Mammary epithelial cell (primary cell): ENCODE results near the gene TRIM17.

Source experiments
- EZH2 ChIP-seq: IDR thresholded peaks from 2 replicates; pipeline ENCODE4 v1.6.1; 2012; ENCODE audit warnings: low read length, inconsistent platforms, borderline replicate concordance
- TF ChIP-seq, protein P1 (sequence below), 2 donors: IDR thresholded peaks in 1 of 2; conservative IDR thresholded peaks in 1 of 2; 2 replicates each; pipeline ENCODE4 v1.5.1; 2011 to 2012; ENCODE audit warnings: inconsistent platforms in 2 of 2, low read length in 2 of 2, mild to moderate bottlenecking in 2 of 2, control low read depth in 1 of 2, low read depth in 1 of 2; ENCODE audit not compliant: insufficient read depth in 1 of 2; ENCODE audit errors: extremely low read depth in 1 of 2

DNA sequence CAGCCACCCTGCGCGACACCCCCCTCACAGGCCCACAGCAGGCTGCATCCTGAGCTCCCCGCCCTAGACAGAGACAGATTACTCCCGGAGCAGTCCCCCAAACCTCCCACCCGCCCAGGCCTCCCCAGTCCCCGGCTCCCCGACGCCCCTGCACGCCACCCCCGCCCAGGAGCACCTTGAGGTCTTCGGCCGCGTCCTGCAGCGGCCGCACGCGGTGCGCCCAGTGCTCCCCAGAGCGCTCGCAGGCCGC, 10.8 kb downstream of the TRIM17 start:
- TF ChIP-seq, protein P1, sequence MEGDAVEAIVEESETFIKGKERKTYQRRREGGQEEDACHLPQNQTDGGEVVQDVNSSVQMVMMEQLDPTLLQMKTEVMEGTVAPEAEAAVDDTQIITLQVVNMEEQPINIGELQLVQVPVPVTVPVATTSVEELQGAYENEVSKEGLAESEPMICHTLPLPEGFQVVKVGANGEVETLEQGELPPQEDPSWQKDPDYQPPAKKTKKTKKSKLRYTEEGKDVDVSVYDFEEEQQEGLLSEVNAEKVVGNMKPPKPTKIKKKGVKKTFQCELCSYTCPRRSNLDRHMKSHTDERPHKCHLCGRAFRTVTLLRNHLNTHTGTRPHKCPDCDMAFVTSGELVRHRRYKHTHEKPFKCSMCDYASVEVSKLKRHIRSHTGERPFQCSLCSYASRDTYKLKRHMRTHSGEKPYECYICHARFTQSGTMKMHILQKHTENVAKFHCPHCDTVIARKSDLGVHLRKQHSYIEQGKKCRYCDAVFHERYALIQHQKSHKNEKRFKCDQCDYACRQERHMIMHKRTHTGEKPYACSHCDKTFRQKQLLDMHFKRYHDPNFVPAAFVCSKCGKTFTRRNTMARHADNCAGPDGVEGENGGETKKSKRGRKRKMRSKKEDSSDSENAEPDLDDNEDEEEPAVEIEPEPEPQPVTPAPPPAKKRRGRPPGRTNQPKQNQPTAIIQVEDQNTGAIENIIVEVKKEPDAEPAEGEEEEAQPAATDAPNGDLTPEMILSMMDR (conservative IDR thresholded peaks at IDR 0.05 in 1 of 2, IDR thresholded peaks at IDR 0.05 in 1 of 2; ENCODE audit: extremely low read depth in 1 of 2, insufficient read depth in 1 of 2, low read depth in 1 of 2, low read length in 2 of 2): no peak
- TF ChIP-seq EZH2: no peak
